Measurements from ENCODE around the gene TUBE1.
"Not testable (repeated sequence)": the region's sequence is repeated elsewhere in the genome, so short reads cannot be mapped to it uniquely, and the experiment has no call there.

The TUBE1 gene

DNA sequence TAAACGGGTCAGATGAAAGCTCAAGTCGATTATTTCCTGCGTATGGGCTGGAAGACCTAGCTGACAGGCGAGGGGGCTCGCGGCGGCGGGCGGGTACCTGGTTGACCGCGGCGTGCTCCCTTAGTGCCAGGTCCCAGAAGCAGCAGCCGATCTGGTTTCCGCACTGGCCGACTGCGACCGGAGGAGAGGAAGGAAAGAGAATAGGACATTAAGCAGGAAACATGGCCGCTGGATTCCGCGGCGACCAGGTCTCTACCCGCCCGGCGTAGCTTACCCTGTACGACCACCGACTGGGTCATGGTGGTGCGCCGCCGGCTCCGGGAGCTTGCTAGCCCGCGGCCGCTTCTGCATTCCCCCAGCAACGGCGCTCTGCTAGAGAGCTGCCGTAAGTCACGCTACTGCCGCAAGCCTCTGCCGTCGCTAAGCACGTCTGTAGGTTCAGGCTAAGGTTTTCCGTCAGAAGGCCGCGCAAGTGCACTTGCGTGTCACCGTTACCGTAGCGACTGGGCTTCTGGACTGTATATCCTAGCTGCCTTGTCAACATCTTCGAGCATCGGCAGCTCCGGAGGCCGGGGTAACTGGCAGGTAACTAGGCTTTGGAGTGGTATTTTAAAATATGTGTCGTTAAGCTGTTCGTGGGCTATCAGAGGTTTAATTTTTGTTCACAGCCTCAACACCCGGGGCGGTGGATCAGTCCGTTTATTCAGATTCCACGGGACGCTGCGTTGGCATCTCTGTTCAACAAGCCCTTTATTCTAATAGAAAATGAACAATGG lies at the start of gene TUBE1, which contains the start of gene FAM229B:
TSS of gene TUBE1 (minus strand) at position 347 of the 776 bp plus-strand sequence. CDS start at position 299, 48 bp downstream.
TSS of gene FAM229B (plus strand) at position 456 of the 776 bp plus-strand sequence. CDS start 11,693 bp downstream, outside the sequence.
- DNase-seq: peak; percentile 92

DNA sequence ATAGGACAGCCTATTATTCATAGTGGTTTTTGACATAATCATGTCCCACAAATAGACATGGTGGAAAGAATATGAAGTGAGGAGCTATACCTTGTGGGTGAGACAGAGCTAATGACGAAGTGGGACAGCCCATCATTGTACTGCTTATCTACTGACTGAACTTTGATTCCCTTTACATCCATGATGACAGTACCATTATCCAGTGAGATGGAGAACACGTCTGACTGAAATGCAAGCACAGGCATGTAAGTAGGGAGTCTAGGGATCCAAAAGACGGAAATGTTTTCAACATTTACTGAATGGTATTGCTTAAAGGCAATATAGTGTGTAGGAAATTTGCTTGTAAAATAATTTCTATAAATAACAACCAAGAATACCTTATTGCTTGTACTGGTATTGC lies 43.6 kb upstream of the TUBE1 start:
- DNase-seq: no peak

GRCh38 chr6:112128208-112128607 lies 40.9 kb upstream of the TUBE1 start:
- DNase-seq: no peak

- DNase-seq: no peak
Observed at GRCh38 chr6:112123982-112124381, 36.7 kb upstream of the TUBE1 start.

DNA sequence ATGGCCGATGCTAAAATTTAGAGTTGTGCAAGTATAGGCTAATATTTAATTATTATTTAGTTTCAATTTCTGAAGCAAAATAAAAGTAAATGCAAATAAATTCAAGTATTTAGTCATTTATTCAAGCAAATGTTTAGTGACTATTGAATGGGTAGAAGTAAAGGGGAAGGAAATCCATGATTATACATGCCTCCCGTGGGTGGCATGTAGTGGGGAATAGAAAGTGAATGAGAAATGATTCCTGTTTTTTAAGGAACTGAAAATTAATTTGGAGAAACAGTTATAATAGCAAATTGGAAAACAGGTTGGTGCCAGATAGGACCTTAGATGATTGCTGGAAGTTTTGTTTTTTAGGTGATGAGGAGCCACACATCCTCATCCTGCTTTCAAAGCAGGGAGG lies 35.5 kb upstream of the TUBE1 start:
- DNase-seq: no peak

GRCh38 chr6:112118034-112118433 lies 30.8 kb upstream of the TUBE1 start:
- no peak for DNase-seq

- DNase-seq: no peak
Observed at GRCh38 chr6:112117554-112117953, 30.3 kb upstream of the TUBE1 start.

- no peak for DNase-seq
Observed at GRCh38 chr6:112116221-112116620, 28.9 kb upstream of the TUBE1 start.

DNA sequence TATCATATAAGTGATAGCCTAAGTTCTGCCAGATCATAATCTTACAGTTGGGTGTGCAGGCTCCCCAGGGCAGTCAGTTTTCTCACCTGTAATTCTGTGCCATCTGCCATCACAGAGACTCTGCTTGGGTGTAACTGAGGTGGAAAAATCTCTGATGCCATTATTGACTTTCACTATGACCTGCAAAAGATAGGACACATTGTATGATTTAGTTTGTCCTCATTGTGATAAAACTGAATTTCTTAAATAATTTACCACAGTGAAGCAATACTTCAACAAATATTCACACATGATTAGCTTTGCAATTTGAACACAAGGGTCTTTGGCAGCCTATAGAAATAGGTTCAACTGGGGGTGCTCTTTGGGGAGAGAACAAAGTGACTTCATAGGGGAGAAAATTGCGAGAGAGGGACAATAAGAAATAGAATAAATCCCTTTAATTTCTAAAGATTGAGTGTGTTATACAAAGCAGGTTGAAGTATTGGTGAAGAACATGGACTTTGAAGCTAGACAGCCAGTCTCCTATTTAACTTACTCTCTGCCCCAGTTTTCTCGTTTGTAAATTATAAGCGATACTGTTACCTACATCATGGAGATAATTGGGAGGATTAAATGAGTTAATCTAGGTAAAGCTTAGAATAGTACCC lies 27.4 kb upstream of the TUBE1 start:
- no peak for DNase-seq

DNA sequence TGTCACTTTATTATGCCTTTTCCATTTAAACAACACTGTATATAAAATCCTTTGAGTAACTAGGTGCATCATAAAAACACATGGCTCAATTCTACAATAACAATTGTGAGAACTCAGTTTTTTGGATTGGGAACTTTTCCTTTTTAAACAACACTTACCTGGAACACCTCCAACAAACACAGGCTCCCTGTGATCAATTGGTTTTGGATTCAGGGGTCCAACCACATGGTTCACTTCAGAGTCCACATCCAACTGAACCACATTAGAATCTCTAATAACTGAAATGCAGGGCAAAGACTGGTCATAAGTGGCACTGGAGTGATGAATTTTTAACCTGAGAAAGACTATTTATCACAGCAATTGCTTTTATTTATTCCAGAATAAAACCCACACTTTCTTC lies 26.6 kb upstream of the TUBE1 start:
- no peak for DNase-seq

DNA sequence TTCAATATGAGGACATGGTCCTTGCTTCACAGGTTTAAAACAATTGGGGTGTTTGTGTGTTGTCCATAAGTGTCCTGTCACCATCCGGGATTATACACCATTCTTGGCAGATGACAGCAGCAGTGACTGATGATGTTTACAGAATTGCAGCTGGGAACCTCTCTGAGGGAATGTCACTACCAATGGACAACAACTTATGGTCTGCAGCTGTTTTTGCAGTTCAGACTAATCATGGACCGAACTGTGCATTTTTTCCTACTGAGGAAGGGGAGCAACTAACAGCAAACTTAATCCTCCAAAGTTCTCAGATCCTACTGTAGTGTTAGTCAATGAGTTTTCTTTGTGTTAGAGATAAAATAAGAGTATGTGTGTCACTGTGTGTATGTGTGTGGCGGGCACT lies 26.1 kb upstream of the TUBE1 start:
- DNase-seq: no peak

GRCh38 chr6:112109262-112109661 lies 22.0 kb upstream of the TUBE1 start:
- no peak for DNase-seq

DNA sequence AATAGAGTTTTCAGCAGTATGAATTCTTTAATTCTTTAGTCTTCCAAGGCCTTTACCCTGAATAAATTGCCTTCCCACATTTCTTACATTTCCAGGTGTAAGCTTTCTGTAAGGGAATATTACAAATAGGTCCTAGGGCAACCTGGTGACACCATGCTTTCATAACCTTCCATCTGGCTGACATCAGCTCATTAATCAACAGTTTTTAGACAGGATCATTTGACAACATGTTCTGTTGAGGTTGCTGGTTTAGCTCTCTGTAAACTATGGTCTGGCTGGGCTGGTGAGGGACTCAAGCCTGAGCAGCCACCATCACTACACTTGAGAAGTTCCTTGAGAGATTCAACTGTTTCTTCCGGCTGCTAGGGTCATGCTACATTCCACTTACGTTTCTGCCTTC lies 19.3 kb upstream of the TUBE1 start:
- DNase-seq: no peak

DNA sequence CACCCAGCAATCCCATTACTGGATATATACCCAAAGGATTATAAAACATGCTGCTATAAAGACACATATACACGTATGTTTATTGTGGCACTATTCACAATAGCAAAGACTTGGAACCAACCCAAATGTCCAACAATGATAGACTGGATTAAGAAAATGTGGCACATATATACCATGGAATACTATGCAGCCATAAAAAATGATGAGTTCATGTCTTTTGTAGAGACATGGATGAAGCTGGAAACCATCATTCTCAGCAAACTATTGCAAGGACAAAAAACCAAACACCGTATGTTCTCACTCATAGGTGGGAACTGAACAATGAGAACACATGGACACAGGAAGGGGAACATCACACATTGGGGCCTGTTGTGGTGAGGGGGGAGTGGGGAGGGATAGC lies 18.7 kb upstream of the TUBE1 start:
- DNase-seq: not testable (repeated sequence)

DNA sequence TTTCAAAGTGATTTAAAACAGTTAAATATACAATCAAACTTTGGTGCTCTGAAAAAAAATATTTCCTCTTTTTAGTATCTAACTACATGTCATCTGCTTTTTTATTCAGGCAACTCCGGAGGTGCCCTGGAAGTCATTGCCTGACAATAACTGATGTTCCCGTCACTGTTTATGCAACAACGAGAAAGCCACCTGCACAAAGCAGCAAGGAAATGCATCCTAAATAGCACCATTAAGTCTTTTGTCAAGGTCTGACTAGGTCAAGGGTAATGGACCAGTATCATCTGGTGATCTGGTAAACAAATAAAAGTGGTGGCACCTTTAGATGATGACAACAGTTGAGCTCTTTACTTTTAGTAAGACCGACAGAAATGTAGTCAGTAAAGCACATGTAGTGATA lies 13.3 kb upstream of the TUBE1 start:
- no peak for DNase-seq

GRCh38 chr6:112096901-112097300 lies 9.6 kb upstream of the TUBE1 start:
- no peak for DNase-seq

GRCh38 chr6:112087916-112088315 lies 634 bp upstream of the TUBE1 start:
- no peak for DNase-seq

DNA sequence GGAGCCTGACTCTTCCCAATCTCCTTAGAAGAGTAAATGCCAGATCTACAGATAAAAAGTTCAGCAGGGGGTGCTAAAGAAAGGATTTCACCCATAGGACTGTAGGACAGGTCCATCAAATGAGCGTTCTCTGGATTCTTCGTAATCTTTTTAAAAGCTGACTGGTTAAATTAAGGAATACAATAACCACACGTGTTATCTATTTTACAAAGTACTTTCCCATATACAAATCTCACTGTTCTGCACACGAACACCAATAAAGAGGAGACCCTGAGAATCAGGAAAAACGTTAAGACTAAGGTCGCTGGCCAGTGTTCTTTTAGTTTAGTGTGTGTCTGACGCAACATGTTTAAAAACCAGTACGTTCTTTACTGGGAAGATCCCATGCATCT lies 542 bp downstream of the TUBE1 start:
- no peak for DNase-seq

GRCh38 chr6:112085286-112086065 lies 1.8 kb downstream of the TUBE1 start:
- no peak for DNase-seq

DNA sequence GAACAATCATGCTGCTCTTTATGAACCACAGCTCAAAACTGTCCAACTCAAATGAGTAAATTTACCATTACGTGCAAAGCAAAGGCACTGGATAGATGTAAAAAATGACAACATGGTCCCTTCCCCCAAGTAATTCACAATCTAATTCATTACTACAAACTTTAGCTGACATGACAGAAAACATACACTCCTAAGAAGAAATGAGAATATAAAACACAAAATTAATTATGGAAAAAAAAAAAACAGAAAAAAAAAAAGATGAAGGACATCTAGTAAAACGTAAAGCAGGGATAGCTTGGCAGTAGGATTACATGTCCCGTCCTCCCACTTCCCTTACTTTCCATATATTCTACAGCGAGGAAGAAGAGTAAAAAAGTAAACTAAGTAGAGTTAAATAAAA lies 5.7 kb downstream of the TUBE1 start:
- DNase-seq: no peak

DNA sequence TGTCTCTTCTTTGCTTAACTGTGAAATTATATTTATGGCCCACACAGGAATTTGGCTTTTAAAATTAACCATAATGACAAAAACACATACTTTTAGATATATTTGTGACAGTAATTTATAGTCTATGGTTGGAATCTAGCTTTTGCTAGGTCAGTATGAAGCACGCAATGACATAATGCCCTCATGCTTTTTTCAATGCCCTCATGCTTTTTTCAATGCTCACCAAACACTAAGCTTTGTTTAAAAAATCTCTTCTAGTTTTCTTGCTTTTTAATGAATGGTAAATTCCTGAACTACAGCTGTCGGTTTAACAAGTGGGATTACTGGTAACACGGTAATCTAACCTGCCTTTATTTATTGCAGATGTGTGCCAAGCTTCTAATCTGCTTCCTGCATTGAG lies 20.7 kb downstream of the TUBE1 start:
- no peak for DNase-seq

GRCh38 chr6:112065426-112065986 lies 21.8 kb downstream of the TUBE1 start:
- DNase-seq: no peak

DNA sequence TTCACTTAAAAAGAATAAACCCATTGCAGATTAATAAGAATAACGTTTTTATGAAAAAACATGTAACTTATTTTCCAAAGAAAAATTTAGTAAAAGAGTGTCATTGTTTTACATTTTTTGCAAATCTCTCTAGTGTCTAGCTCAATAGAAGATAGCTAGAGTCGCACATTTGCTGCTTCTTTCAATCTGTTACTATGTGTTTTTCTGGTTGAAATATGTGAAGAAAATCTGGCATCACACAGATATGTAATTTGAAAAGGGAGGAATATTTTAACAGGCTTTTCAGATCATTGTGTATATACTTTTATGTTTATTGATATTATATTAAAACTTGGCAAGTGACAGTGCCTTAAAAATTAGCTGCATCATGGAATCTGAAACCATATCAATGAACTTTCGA lies 24.3 kb downstream of the TUBE1 start:
- no peak for DNase-seq

Measured in DMS153 (cell line).